Loucy (cell line): Measurements from ENCODE around the gene ZSWIM6.

ENCODE experiments used
- H2AFZ ChIP-seq: fragments of 200-600 bp; sonication (generic); 2 replicates; pipeline ENCODE4 v1.6.0; 2016; ENCODE audit warnings: antibody characterized with exemption, mild to moderate bottlenecking, low read length, moderate library complexity
- H3F3A ChIP-seq: fragments of 200-600 bp; 2 replicates; pipeline ENCODE4 v1.6.0; 2016; ENCODE audit warnings: antibody characterized with exemption, low read depth, mild to moderate bottlenecking
- H3K27me3 ChIP-seq: fragments of 200-600 bp; sonication (generic); 2 replicates; pipeline ENCODE4 v1.6.1; 2014; ENCODE audit warnings: low read length, mild to moderate bottlenecking; ENCODE audit not compliant: insufficient read depth, poor library complexity, severe bottlenecking
- H3K36me3 ChIP-seq: fragments of 200-600 bp; sonication (generic); 2 replicates; pipeline ENCODE4 v1.6.1; 2016; ENCODE audit warnings: low read length; ENCODE audit not compliant: insufficient read depth
- H3K4me1 ChIP-seq: fragments of 200-600 bp; sonication (generic); 2 replicates; pipeline ENCODE4 v1.5.1; 2014; ENCODE audit warnings: low read length, mild to moderate bottlenecking; ENCODE audit not compliant: insufficient read depth, poor library complexity, severe bottlenecking
- H3K4me2 ChIP-seq: fragments of 200-600 bp; sonication (generic); 2 replicates; pipeline ENCODE4 v1.6.0; 2014; ENCODE audit warnings: antibody characterized with exemption, low read length, low read depth, mild to moderate bottlenecking; ENCODE audit not compliant: poor library complexity, severe bottlenecking
- H3K4me3 ChIP-seq: fragments of 200-600 bp; sonication (generic); 2 replicates; pipeline ENCODE4 v1.5.1; 2014; ENCODE audit warnings: low read length, mild to moderate bottlenecking, mixed read lengths; ENCODE audit not compliant: poor library complexity, severe bottlenecking
- H3K79me2 ChIP-seq: fragments of 200-600 bp; sonication (generic); 2 replicates; pipeline ENCODE4 v1.6.1; 2014; ENCODE audit warnings: low read length; ENCODE audit not compliant: insufficient read depth
- H3K9ac ChIP-seq: fragments of 200-600 bp; sonication (generic); 2 replicates; pipeline ENCODE4 v1.6.0; 2014; ENCODE audit warnings: mild to moderate bottlenecking, low read depth, low read length, moderate library complexity; ENCODE audit not compliant: poor library complexity, severe bottlenecking
- H3K9me2 ChIP-seq: fragments of 200-600 bp; sonication (generic); replicated peaks from 2 replicates; pipeline ENCODE4 v1.6.1; 2016; ENCODE audit warnings: low read depth, low read length, mixed read lengths
- H3K9me3 ChIP-seq: fragments of 200-600 bp; sonication (generic); 2 replicates; pipeline ENCODE4 v1.6.1; 2014; ENCODE audit warnings: mild to moderate bottlenecking, antibody characterized with exemption, low read length, low read depth; ENCODE audit not compliant: insufficient read depth
- H4K20me1 ChIP-seq: fragments of 200-600 bp; sonication (generic); 2 replicates; pipeline ENCODE4 v1.6.0; 2014; ENCODE audit warnings: antibody characterized with exemption, low read length, mild to moderate bottlenecking; ENCODE audit not compliant: insufficient read depth, poor library complexity, severe bottlenecking
- CTCF ChIP-seq: fragments of 200-600 bp; sonication (generic); conservative IDR thresholded peaks from 2 replicates; pipeline ENCODE4 v1.5.1; 2014; ENCODE audit warnings: mild to moderate bottlenecking, antibody characterized with exemption, low read length
- EZH2phosphoT487 ChIP-seq: fragments of 200-600 bp; IDR thresholded peaks from 2 replicates; pipeline ENCODE4 v1.6.1; 2018; ENCODE audit warnings: antibody characterized with exemption, mild to moderate bottlenecking, moderate library complexity, borderline replicate concordance

The ZSWIM6 gene

GRCh38 chr5:61551637-61552313 lies 219.7 kb downstream of the ZSWIM6 start:
- Histone ChIP-seq H3K36me3 (no peaks in the 10 kb centered on the region), H3K27me3 (no peaks in the 10 kb centered on the region), H3K4me3 (no peak overlapping the region), H3K9me2 (no peaks in the 10 kb centered on the region), H3K4me1 (no peaks in the 10 kb centered on the region), H4K20me1 (no peaks in the 10 kb centered on the region), H3F3A (no peaks in the 10 kb centered on the region), H3K9ac (no peak overlapping the region), H3K9me3 (no peaks in the 10 kb centered on the region), H3K79me2 (no peaks in the 10 kb centered on the region), H2AFZ (no peak overlapping the region), H3K4me2 (no peak overlapping the region)
- TF ChIP-seq CTCF (no peak), EZH2phosphoT487 (no peak)

GRCh38 chr5:61559146-61559545 lies 227.1 kb downstream of the ZSWIM6 start:
- TF ChIP-seq CTCF (no peak), EZH2phosphoT487 (no peak)
- Histone ChIP-seq H3K9ac (no peak overlapping the region), H3K4me1 (peaks cover 6% of the 10 kb centered on the region), H3K36me3 (no peaks in the 10 kb centered on the region), H3K9me2 (no peaks in the 10 kb centered on the region), H3K4me2 (no peak overlapping the region), H2AFZ (peak overlapping the region; percentile 14; the same call in 1 of the 2 replicates), H4K20me1 (no peaks in the 10 kb centered on the region), H3K4me3 (no peak overlapping the region), H3F3A (no peaks in the 10 kb centered on the region), H3K79me2 (no peaks in the 10 kb centered on the region), H3K9me3 (no peaks in the 10 kb centered on the region), H3K27me3 (no peaks in the 10 kb centered on the region)

GRCh38 chr5:61559722-61560121 lies 227.7 kb downstream of the ZSWIM6 start:
- peaks cover 6% of the 10 kb centered on the region for H3K4me1 ChIP-seq
- H3K36me3 ChIP-seq: no peaks in the 10 kb centered on the region
- no peak overlapping the region for H2AFZ ChIP-seq
- H3K4me2 ChIP-seq: no peak overlapping the region
- H3K79me2 ChIP-seq: no peaks in the 10 kb centered on the region
- TF ChIP-seq EZH2phosphoT487: no peak
- no peak for TF ChIP-seq CTCF
- H3K9me3 ChIP-seq: no peaks in the 10 kb centered on the region
- H3K27me3 ChIP-seq: no peaks in the 10 kb centered on the region
- no peak overlapping the region for H3K4me3 ChIP-seq
- H3K9me2 ChIP-seq: no peaks in the 10 kb centered on the region
- H4K20me1 ChIP-seq: no peaks in the 10 kb centered on the region
- H3K9ac ChIP-seq: no peak overlapping the region
- H3F3A ChIP-seq: no peaks in the 10 kb centered on the region
